Neural progenitor cell (in vitro differentiated cells): ENCODE results near the gene B3GALT5. TPM values are rescaled to one million over a fixed set of nuclear protein-coding genes. Genes with fewer than 3 reads are reported as not detected.
"Not testable (repeated sequence)": the region's sequence is repeated elsewhere in the genome, so short reads cannot be mapped to it uniquely, and the experiment has no call there.

Experiments
- DNase-seq: peaks from one replicate; pipeline ENCODE4 v3.0.0-alpha.2; 2016; ENCODE audit warnings: low spot score
- H2AFZ ChIP-seq: fragments of 200-600 bp; sonication (generic); replicated peaks from 2 replicates; pipeline ENCODE4 v1.6.1; 2016; ENCODE audit warnings: antibody characterized with exemption
- H3F3A ChIP-seq: fragments of 200-600 bp; sonication (generic); 2 replicates; pipeline ENCODE4 v1.6.1; 2016; ENCODE audit warnings: antibody characterized with exemption, low read depth
- H3K27ac ChIP-seq: fragments of 200-600 bp; sonication (generic); 2 replicates; pipeline ENCODE4 v1.5.1; 2016; ENCODE audit warnings: mild to moderate bottlenecking
- H3K27me3 ChIP-seq: fragments of 200-600 bp; sonication (generic); 2 replicates; pipeline ENCODE4 v1.6.1; 2016; ENCODE audit warnings: mild to moderate bottlenecking, moderate library complexity
- H3K36me3 ChIP-seq: fragments of 200-600 bp; sonication (generic); 2 replicates; pipeline ENCODE4 v1.5.1; 2016
- H3K4me1 ChIP-seq: fragments of 200-600 bp; sonication (generic); 2 replicates; pipeline ENCODE4 v1.6.1; 2016; ENCODE audit warnings: mixed run types
- H3K4me2 ChIP-seq: fragments of 200-600 bp; sonication (generic); 2 replicates; pipeline ENCODE4 v1.6.1; 2016
- H3K4me3 ChIP-seq: fragments of 200-600 bp; sonication (generic); 2 replicates; pipeline ENCODE4 v1.5.1; 2016
- H3K79me2 ChIP-seq: fragments of 200-600 bp; sonication (generic); 2 replicates; pipeline ENCODE4 v1.6.1; 2016; ENCODE audit warnings: low read depth
- H3K9ac ChIP-seq: fragments of 200-600 bp; sonication (generic); 2 replicates; pipeline ENCODE4 v1.6.1; 2016
- H3K9me3 ChIP-seq: fragments of 200-600 bp; sonication (generic); 2 replicates; pipeline ENCODE4 v1.5.1; 2016; ENCODE audit warnings: low read depth
- H4K20me1 ChIP-seq: fragments of 200-600 bp; sonication (generic); 2 replicates; pipeline ENCODE4 v1.6.1; 2016; ENCODE audit warnings: low read depth
- H3K27ac Mint-ChIP-seq: 3 replicates; pipeline ENCODE4 v1.8.0; 2021; ENCODE audit warnings: mixed read lengths
- H3K27me3 Mint-ChIP-seq: 2 replicates; pipeline ENCODE4 v1.8.0; 2022; ENCODE audit warnings: low read depth, mild to moderate bottlenecking, inconsistent platforms, moderate library complexity, mixed read lengths; ENCODE audit not compliant: insufficient read depth
- H3K36me3 Mint-ChIP-seq: 3 replicates; pipeline ENCODE4 v1.8.0; 2021; ENCODE audit warnings: mixed read lengths
- H3K4me1 Mint-ChIP-seq: 3 replicates; pipeline ENCODE4 v1.8.0; 2021; ENCODE audit warnings: mixed read lengths
- H3K4me3 Mint-ChIP-seq: 3 replicates; pipeline ENCODE4 v1.8.0; 2021; ENCODE audit warnings: mild to moderate bottlenecking, moderate library complexity, mixed read lengths
- H3K9me3 Mint-ChIP-seq: 3 replicates; pipeline ENCODE4 v1.8.0; 2020; ENCODE audit warnings: mixed read lengths
- CTCF ChIP-seq: fragments of 200-600 bp; sonication (generic); IDR thresholded peaks from 2 replicates; pipeline ENCODE4 v1.5.1; 2017; ENCODE audit warnings: antibody characterized with exemption, mild to moderate bottlenecking
- EZH2 ChIP-seq: fragments of 200-600 bp; sonication (generic); IDR thresholded peaks from 2 replicates; pipeline ENCODE4 v1.6.1; 2017; ENCODE audit warnings: antibody characterized with exemption, mild to moderate bottlenecking, moderate library complexity
- EZH2phosphoT487 ChIP-seq: fragments of 200-600 bp; sonication (generic); IDR thresholded peaks from 2 replicates; pipeline ENCODE4 v1.6.1; 2017; ENCODE audit warnings: antibody characterized with exemption
- total RNA-seq: library from RNA; depleted of rRNA; stranded (reverse); fragments of >200 nt; gene quantifications from 2 replicates; pipeline ENCODE4 v1.2.3, GENCODE V29; 2015; ENCODE audit warnings: low replicate concordance

B3GALT5 gene
- total RNA-seq, 1 donor from 2014 or later = 1.3 TPM

GRCh38 chr21:39580744-39581143 lies 32.0 kb upstream of the B3GALT5 start:
- H3K4me1 Mint-ChIP-seq = no peaks in the 10 kb centered on the region
- Histone ChIP-seq H3K79me2 (no peaks in the 10 kb centered on the region), H3K4me3 (no peak overlapping the region), H3K4me2 (no peak overlapping the region), H3K27me3 (no peaks in the 10 kb centered on the region), H3K27ac (no peak overlapping the region), H3K36me3 (no peaks in the 10 kb centered on the region), H4K20me1 (no peaks in the 10 kb centered on the region), H2AFZ (no peak overlapping the region), H3K9me3 (no peaks in the 10 kb centered on the region), H3K4me1 (peaks cover 5% of the 10 kb centered on the region), H3F3A (no peaks in the 10 kb centered on the region), H3K9ac (no peak overlapping the region)
- DNase-seq = no peak
- peaks cover 6% of the 10 kb centered on the region for H3K9me3 Mint-ChIP-seq
- peaks cover 2% of the 10 kb centered on the region for H3K36me3 Mint-ChIP-seq
- no peak overlapping the region for H3K27ac Mint-ChIP-seq
- no peak for TF ChIP-seq EZH2
- no peak for TF ChIP-seq CTCF
- no peak for TF ChIP-seq EZH2phosphoT487
- no peak overlapping the region for H3K4me3 Mint-ChIP-seq
- H3K27me3 Mint-ChIP-seq = peaks cover 5% of the 10 kb centered on the region

GRCh38 chr21:39581414-39581813 lies 31.3 kb upstream of the B3GALT5 start:
- peaks cover 2% of the 10 kb centered on the region for H3K36me3 Mint-ChIP-seq
- no peak overlapping the region for H2AFZ ChIP-seq
- DNase-seq = no peak
- no peak overlapping the region for H3K9ac ChIP-seq
- H3K27me3 ChIP-seq = no peaks in the 10 kb centered on the region
- no peaks in the 10 kb centered on the region for H3K79me2 ChIP-seq
- no peak overlapping the region for H3K4me2 ChIP-seq
- H3F3A ChIP-seq = no peaks in the 10 kb centered on the region
- peaks cover 5% of the 10 kb centered on the region for H3K4me1 ChIP-seq
- no peak overlapping the region for H3K4me3 ChIP-seq
- no peaks in the 10 kb centered on the region for H3K36me3 ChIP-seq
- H3K27ac Mint-ChIP-seq = no peak overlapping the region
- H3K4me1 Mint-ChIP-seq = no peaks in the 10 kb centered on the region
- TF ChIP-seq CTCF = peak; percentile 12
- no peak for TF ChIP-seq EZH2
- peaks cover 9% of the 10 kb centered on the region for H3K9me3 Mint-ChIP-seq
- peaks cover 5% of the 10 kb centered on the region for H3K27me3 Mint-ChIP-seq
- no peaks in the 10 kb centered on the region for H3K9me3 ChIP-seq
- H3K4me3 Mint-ChIP-seq = no peak overlapping the region
- H3K27ac ChIP-seq = no peak overlapping the region
- H4K20me1 ChIP-seq = no peaks in the 10 kb centered on the region

- Histone ChIP-seq H3K4me2 (no peak overlapping the region), H2AFZ (no peak overlapping the region), H3K4me1 (peaks cover 5% of the 10 kb centered on the region), H3K4me3 (no peak overlapping the region), H3K9ac (no peak overlapping the region), H3K36me3 (no peaks in the 10 kb centered on the region), H4K20me1 (no peaks in the 10 kb centered on the region), H3F3A (no peaks in the 10 kb centered on the region), H3K27me3 (no peaks in the 10 kb centered on the region), H3K9me3 (no peaks in the 10 kb centered on the region), H3K79me2 (no peaks in the 10 kb centered on the region), H3K27ac (no peak overlapping the region)
- H3K4me3 Mint-ChIP-seq = no peak overlapping the region
- peaks cover 9% of the 10 kb centered on the region for H3K27me3 Mint-ChIP-seq
- DNase-seq = no peak
- no peak overlapping the region for H3K27ac Mint-ChIP-seq
- no peaks in the 10 kb centered on the region for H3K4me1 Mint-ChIP-seq
- H3K36me3 Mint-ChIP-seq = peaks cover 2% of the 10 kb centered on the region
- H3K9me3 Mint-ChIP-seq = peaks cover 16% of the 10 kb centered on the region
- TF ChIP-seq EZH2phosphoT487 (no peak), EZH2 (no peak), CTCF (no peak)
Measured at GRCh38 chr21:39582749-39583148, 30.0 kb upstream of the B3GALT5 start.

- not testable (repeated sequence) for H3K27ac ChIP-seq, H3K4me1 Mint-ChIP-seq, H3K27me3 Mint-ChIP-seq, H3K79me2 ChIP-seq, H3F3A ChIP-seq, H3K4me3 ChIP-seq, H3K9me3 ChIP-seq, H3K4me1 ChIP-seq, H3K36me3 Mint-ChIP-seq, H3K9ac ChIP-seq, DNase-seq, H3K36me3 ChIP-seq, H3K4me2 ChIP-seq, H3K4me3 Mint-ChIP-seq, H4K20me1 ChIP-seq, H3K27ac Mint-ChIP-seq, H3K27me3 ChIP-seq, H2AFZ ChIP-seq
- H3K9me3 Mint-ChIP-seq = peaks cover 18% of the 10 kb centered on the region
Measured at GRCh38 chr21:39583586-39583985, 29.2 kb upstream of the B3GALT5 start.
